ENCODE results near the gene BPIFB4.

DNA sequence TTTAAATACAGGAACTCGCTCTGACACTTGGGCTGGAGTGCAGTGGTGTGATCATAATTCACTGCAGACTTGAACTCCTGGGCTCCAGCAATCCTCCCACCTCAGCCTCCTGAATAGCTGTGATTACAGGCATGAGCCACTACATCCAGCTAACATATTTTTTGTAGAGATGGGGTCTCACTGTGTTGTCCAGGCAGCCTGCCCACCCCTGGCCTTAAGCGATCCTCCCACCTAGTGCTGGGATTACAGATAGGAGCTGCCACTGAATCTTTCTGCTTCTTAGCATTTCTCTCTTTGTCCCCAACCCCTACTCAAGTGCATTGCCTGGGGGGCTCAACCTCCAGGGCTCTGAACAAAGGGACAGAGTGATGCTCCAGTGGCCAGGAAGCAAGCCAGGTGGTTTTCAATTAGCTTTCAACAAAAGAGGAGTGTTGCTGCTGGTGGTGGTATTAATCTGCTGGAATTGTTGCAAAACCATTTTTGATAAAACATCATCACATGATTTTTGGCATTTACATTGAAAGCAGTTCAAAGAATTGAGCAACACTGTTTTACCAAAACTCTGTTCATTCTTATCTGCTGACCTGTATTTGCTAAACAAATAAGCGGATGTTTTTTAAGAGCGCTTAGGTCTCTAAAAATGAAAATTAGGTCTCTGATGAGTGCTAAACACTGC, 48.1 kb downstream of the BPIFB4 start:
- TF ChIP-seq POLR2A (IDR thresholded peaks at IDR 0.05; ENCODE audit: low read depth, low read length) (no peak), POLR2AphosphoS5 (IDR thresholded peaks at IDR 0.05; ENCODE audit: insufficient read depth, low read depth, low read length) (no peak), JUN (IDR thresholded peaks at IDR 0.05; ENCODE audit: borderline replicate concordance, insufficient read depth, insufficient read length, low read depth) (no peak)
- TF ChIP-seq, protein P1, sequence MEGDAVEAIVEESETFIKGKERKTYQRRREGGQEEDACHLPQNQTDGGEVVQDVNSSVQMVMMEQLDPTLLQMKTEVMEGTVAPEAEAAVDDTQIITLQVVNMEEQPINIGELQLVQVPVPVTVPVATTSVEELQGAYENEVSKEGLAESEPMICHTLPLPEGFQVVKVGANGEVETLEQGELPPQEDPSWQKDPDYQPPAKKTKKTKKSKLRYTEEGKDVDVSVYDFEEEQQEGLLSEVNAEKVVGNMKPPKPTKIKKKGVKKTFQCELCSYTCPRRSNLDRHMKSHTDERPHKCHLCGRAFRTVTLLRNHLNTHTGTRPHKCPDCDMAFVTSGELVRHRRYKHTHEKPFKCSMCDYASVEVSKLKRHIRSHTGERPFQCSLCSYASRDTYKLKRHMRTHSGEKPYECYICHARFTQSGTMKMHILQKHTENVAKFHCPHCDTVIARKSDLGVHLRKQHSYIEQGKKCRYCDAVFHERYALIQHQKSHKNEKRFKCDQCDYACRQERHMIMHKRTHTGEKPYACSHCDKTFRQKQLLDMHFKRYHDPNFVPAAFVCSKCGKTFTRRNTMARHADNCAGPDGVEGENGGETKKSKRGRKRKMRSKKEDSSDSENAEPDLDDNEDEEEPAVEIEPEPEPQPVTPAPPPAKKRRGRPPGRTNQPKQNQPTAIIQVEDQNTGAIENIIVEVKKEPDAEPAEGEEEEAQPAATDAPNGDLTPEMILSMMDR (IDR thresholded peaks at IDR 0.05; ENCODE audit: extremely low read depth in 1 of 2, insufficient read depth in 1 of 2, low read depth in 1 of 2, low read length in 2 of 2) = no peak
